Loucy (cell line): ENCODE results near the gene CROCC2.

ENCODE experiments used
- H2AFZ ChIP-seq: fragments of 200-600 bp; sonication (generic); 2 replicates; pipeline ENCODE4 v1.6.0; 2016; ENCODE audit warnings: antibody characterized with exemption, mild to moderate bottlenecking, low read length, moderate library complexity
- H3F3A ChIP-seq: fragments of 200-600 bp; 2 replicates; pipeline ENCODE4 v1.6.0; 2016; ENCODE audit warnings: antibody characterized with exemption, low read depth, mild to moderate bottlenecking
- H3K27me3 ChIP-seq: fragments of 200-600 bp; sonication (generic); 2 replicates; pipeline ENCODE4 v1.6.1; 2014; ENCODE audit warnings: low read length, mild to moderate bottlenecking; ENCODE audit not compliant: insufficient read depth, poor library complexity, severe bottlenecking
- H3K36me3 ChIP-seq: fragments of 200-600 bp; sonication (generic); 2 replicates; pipeline ENCODE4 v1.6.1; 2016; ENCODE audit warnings: low read length; ENCODE audit not compliant: insufficient read depth
- H3K4me1 ChIP-seq: fragments of 200-600 bp; sonication (generic); 2 replicates; pipeline ENCODE4 v1.5.1; 2014; ENCODE audit warnings: low read length, mild to moderate bottlenecking; ENCODE audit not compliant: insufficient read depth, poor library complexity, severe bottlenecking
- H3K4me2 ChIP-seq: fragments of 200-600 bp; sonication (generic); 2 replicates; pipeline ENCODE4 v1.6.0; 2014; ENCODE audit warnings: antibody characterized with exemption, low read length, low read depth, mild to moderate bottlenecking; ENCODE audit not compliant: poor library complexity, severe bottlenecking
- H3K4me3 ChIP-seq: fragments of 200-600 bp; sonication (generic); 2 replicates; pipeline ENCODE4 v1.5.1; 2014; ENCODE audit warnings: low read length, mild to moderate bottlenecking, mixed read lengths; ENCODE audit not compliant: poor library complexity, severe bottlenecking
- H3K79me2 ChIP-seq: fragments of 200-600 bp; sonication (generic); 2 replicates; pipeline ENCODE4 v1.6.1; 2014; ENCODE audit warnings: low read length; ENCODE audit not compliant: insufficient read depth
- H3K9ac ChIP-seq: fragments of 200-600 bp; sonication (generic); 2 replicates; pipeline ENCODE4 v1.6.0; 2014; ENCODE audit warnings: mild to moderate bottlenecking, low read depth, low read length, moderate library complexity; ENCODE audit not compliant: poor library complexity, severe bottlenecking
- H3K9me2 ChIP-seq: fragments of 200-600 bp; sonication (generic); replicated peaks from 2 replicates; pipeline ENCODE4 v1.6.1; 2016; ENCODE audit warnings: low read depth, low read length, mixed read lengths
- H3K9me3 ChIP-seq: fragments of 200-600 bp; sonication (generic); 2 replicates; pipeline ENCODE4 v1.6.1; 2014; ENCODE audit warnings: mild to moderate bottlenecking, antibody characterized with exemption, low read length, low read depth; ENCODE audit not compliant: insufficient read depth
- H4K20me1 ChIP-seq: fragments of 200-600 bp; sonication (generic); 2 replicates; pipeline ENCODE4 v1.6.0; 2014; ENCODE audit warnings: antibody characterized with exemption, low read length, mild to moderate bottlenecking; ENCODE audit not compliant: insufficient read depth, poor library complexity, severe bottlenecking
- CTCF ChIP-seq: fragments of 200-600 bp; sonication (generic); conservative IDR thresholded peaks from 2 replicates; pipeline ENCODE4 v1.5.1; 2014; ENCODE audit warnings: mild to moderate bottlenecking, antibody characterized with exemption, low read length
- EZH2phosphoT487 ChIP-seq: fragments of 200-600 bp; IDR thresholded peaks from 2 replicates; pipeline ENCODE4 v1.6.1; 2018; ENCODE audit warnings: antibody characterized with exemption, mild to moderate bottlenecking, moderate library complexity, borderline replicate concordance

The CROCC2 gene

GRCh38 chr2:240875228-240876034 is 30.7 kb upstream of the CROCC2 start:
- H3K4me3 ChIP-seq: no peak overlapping the region
- TF ChIP-seq CTCF (no peak), EZH2phosphoT487 (no peak)
- H2AFZ ChIP-seq: no peak overlapping the region
- no peaks in the 10 kb centered on the region for H3K9me2 ChIP-seq
- H3F3A ChIP-seq: no peaks in the 10 kb centered on the region
- no peaks in the 10 kb centered on the region for H3K79me2 ChIP-seq
- no peak overlapping the region for H3K4me2 ChIP-seq
- H3K9me3 ChIP-seq: no peaks in the 10 kb centered on the region; the same call in 1 of the 2 replicates
- H3K4me1 ChIP-seq: no peaks in the 10 kb centered on the region
- H3K9ac ChIP-seq: no peak overlapping the region
- no peaks in the 10 kb centered on the region for H3K27me3 ChIP-seq
- H3K36me3 ChIP-seq: no peaks in the 10 kb centered on the region
- H4K20me1 ChIP-seq: no peaks in the 10 kb centered on the region

GRCh38 chr2:240876035-240876474 is 30.1 kb upstream of the CROCC2 start:
- Histone ChIP-seq H2AFZ (no peak overlapping the region), H3F3A (no peaks in the 10 kb centered on the region), H3K9me3 (no peaks in the 10 kb centered on the region; the same call in 1 of the 2 replicates), H3K27me3 (no peaks in the 10 kb centered on the region), H3K79me2 (no peaks in the 10 kb centered on the region), H3K36me3 (no peaks in the 10 kb centered on the region), H4K20me1 (no peaks in the 10 kb centered on the region), H3K9ac (no peak overlapping the region), H3K4me1 (no peaks in the 10 kb centered on the region), H3K9me2 (no peaks in the 10 kb centered on the region), H3K4me2 (no peak overlapping the region), H3K4me3 (no peak overlapping the region)
- TF ChIP-seq CTCF (no peak), EZH2phosphoT487 (no peak)

- no peaks in the 10 kb centered on the region for H4K20me1 ChIP-seq
- no peaks in the 10 kb centered on the region for H3F3A ChIP-seq
- no peak overlapping the region for H3K4me2 ChIP-seq
- H3K4me3 ChIP-seq: no peak overlapping the region
- H3K27me3 ChIP-seq: no peaks in the 10 kb centered on the region
- H3K79me2 ChIP-seq: no peaks in the 10 kb centered on the region
- no peaks in the 10 kb centered on the region for H3K9me2 ChIP-seq
- H2AFZ ChIP-seq: no peak overlapping the region
- no peaks in the 10 kb centered on the region for H3K36me3 ChIP-seq
- H3K4me1 ChIP-seq: no peaks in the 10 kb centered on the region
- H3K9ac ChIP-seq: no peak overlapping the region
- H3K9me3 ChIP-seq: no peaks in the 10 kb centered on the region
- no peak for TF ChIP-seq CTCF
- no peak for TF ChIP-seq EZH2phosphoT487
Observed at GRCh38 chr2:240876475-240877251, 29.5 kb upstream of the CROCC2 start.
